A172 (cell line): ENCODE measurements around the gene CDK6. TPM values are rescaled to one million over a fixed set of nuclear protein-coding genes. Genes with fewer than 3 reads are reported as not detected.

ENCODE experiments used
- DNase-seq: peaks from one replicate; pipeline ENCODE4 v3.0.0-alpha.2; 2015; ENCODE audit warnings: low spot score
- total RNA-seq: library from RNA; depleted of rRNA; stranded (reverse); fragments of >200 nt; shearing (Covaris generic); gene quantifications from 2 replicates; pipeline ENCODE4 v1.2.3, GENCODE V29; 2014

CDK6 gene
- total RNA-seq, 1 experiment from 2014 or later, result 140 TPM

- DNase-seq, result no peak
These were observed 128.0 kb downstream of the CDK6 start for GRCh38 chr7:92708111-92709042.

DNA sequence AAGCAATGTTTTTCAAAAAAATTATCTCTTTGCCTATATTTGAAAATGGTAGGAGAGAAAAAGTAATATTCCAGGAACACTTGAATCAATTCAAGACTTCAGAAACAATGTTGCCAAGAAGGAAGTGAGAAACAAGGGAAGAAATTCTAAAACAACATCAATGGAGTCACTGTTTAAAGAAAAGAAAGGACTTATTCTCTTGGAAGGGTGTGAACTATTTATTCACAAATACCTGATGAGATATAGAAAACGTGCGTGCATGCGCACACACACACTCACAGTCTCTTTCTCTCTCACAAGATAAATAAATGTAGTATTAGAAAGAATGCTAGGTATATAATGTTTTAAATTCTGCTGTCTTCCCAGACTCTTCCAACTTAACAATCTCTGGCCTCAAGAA, 128.9 kb downstream of the CDK6 start:
- no peak for DNase-seq

GRCh38 chr7:92706563-92706962, 129.8 kb downstream of the CDK6 start:
- no peak for DNase-seq

DNA sequence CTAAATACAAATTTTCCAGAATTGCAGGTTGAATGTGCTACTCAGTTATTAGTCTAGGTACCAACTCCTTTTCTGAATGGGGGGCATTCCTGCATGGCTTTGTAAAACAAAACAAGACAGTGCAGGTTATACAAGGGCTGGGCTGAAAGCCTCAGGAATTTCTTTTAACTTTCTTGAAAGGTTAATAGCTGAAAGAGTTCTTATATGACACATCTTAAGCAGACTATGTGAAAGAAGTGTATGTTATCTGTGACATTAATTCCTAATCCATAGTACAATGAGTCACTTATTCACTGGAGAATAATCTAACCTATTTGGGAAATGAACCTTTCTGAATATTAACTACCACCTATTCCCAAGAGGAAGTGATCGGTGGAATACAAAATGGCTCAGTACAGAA, 130.5 kb downstream of the CDK6 start:
- no peak for DNase-seq

DNA sequence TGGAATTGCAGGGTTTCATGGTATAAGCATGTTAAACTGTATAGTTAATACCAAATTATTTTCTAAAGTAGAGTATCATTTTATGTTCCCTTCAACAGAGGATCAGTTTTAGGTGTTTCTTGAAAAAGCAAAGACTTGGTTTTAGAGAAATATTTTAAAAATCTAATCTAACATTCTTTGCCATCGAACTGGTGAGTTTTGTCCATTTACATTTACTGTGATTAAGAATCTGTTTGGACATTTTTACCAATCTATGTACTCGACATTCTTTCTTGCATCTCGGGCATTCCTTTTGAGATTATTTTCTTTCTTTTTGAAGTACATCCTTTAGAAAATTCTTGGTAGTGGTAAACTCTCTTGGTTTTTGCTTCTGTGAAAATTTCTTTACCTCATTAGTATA, 131.5 kb downstream of the CDK6 start:
- no peak for DNase-seq

DNA sequence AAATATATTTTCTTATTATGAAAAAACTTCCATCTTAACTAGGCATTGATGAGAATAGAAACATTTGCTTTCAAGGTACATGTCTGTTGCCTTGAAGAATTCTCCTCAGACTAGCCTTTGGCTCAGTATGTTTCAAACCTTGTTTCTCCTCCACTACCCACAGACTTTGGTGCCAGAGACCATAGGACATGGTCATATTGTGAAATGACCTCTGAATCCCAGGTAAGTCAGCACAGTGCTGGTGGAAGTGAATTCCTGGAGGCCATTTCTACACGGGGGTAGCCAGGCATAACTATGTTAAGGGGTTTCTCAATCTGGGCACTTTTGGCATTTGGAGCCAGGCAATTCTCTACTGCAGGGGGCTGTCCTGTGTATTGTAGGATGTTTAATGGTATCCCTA, 133.8 kb downstream of the CDK6 start:
- no peak for DNase-seq

DNA sequence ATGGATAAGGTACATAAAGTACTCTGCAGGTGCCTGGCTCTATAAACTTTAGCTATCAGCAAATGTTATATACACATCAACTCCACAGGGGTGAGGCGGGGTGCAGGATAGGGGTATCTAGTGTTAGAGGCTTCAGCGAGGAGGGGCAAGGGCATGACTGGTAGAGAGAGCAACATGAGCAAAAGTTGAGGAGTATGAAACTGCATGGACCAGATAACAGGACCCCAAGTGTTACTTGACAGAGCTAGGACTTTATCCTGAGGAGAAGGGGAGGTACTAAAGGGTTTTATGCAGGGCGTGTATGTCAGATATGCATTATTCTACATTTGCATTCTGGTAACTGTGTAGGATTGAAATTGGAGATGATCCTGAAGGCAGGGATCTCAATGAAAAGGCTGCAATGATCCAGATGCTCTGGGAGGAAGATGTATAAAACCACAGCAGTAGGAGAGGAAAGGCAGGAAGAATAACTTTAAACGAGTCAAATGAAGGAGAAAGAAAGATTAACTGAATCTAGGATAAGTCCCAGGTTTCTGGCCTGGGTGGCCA, 136.3 kb downstream of the CDK6 start:
- DNase-seq, result no peak

DNA sequence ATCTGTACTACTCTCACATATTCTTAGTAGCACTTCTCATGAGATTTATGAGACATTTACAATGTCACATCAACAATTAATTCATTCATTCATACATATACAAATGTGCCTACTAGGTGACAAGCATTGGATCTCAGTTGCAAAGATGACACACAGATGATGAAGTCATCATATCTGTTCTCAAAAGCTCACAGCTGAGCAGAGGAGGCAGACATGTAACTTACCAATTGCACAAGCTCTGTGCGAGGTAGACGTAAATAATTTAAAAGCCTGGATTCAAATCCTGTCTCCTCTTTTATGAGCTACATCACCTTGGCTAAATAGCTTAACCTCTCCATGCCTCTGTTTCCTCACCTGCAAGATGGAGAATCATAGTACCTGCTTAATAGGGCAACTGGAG, 136.8 kb downstream of the CDK6 start:
- DNase-seq, result peak; percentile 15

DNA sequence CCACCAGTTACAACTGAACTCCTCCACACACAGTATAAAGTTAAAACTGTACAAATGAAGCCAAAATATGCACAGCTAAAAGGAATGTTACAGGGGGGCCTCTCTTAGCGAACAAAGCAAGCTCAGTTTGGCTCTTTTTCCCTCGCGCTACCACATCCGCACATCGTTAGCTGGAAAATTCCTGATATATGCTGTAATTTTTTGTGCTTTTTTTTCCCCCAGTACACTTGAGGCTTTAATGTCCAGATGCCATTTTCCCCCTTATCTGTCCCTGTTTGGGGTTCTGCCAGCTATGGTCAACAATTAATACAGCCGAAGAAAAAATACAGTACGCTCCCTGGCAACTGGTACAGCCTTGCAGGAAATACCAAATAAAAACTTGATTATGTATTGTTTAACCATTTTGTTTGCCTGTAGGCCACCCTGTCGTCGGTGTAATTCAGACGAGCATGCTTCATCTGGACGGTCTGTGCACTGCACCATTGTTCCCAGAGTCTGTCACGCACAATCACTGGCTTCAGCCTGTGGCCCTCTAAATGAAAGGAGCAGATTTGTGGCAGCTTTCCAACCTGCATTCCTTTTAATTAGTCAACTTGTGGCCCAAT, 138.0 kb downstream of the CDK6 start:
- DNase-seq, result peak; percentile 92

DNA sequence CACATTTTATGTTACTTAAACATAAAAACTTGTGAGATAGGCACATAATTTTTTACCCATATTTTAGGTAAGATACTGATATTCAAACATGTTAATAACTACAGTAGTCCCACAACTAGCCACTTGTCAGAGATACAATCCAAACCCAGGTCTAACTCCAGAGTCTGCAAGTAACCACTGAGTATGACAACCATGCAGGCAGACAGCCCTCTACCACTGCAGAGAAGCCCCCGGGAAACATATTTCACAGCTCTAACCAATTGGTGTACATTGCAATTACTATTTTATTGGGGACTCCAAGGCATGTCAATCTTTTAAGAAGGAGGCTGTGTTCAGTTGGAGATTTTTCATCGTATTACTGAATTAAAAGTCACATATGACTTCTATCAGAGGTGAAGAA, 139.0 kb downstream of the CDK6 start:
- DNase-seq, result peak; percentile 19

- DNase-seq, result no peak
These were observed 139.4 kb downstream of the CDK6 start for GRCh38 chr7:92697012-92697411.

DNA sequence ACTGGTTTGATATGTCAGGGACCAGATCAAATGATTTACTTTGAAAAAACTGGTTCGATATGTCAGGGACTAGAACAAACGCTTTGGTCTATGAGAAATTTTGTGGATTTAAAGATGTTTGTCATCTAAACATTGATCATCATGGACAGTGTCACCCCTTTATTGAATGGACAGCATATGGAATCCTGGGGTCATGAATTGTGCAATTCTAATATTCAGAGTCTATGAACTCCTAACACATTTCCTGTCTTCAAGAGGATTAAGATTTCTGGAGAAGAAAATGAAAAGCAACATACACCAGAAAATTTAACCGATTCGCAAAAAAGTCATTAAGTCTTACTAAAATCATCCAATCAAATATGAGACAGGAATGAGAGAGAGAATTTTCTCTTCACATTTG, 139.8 kb downstream of the CDK6 start:
- DNase-seq, result no peak

DNA sequence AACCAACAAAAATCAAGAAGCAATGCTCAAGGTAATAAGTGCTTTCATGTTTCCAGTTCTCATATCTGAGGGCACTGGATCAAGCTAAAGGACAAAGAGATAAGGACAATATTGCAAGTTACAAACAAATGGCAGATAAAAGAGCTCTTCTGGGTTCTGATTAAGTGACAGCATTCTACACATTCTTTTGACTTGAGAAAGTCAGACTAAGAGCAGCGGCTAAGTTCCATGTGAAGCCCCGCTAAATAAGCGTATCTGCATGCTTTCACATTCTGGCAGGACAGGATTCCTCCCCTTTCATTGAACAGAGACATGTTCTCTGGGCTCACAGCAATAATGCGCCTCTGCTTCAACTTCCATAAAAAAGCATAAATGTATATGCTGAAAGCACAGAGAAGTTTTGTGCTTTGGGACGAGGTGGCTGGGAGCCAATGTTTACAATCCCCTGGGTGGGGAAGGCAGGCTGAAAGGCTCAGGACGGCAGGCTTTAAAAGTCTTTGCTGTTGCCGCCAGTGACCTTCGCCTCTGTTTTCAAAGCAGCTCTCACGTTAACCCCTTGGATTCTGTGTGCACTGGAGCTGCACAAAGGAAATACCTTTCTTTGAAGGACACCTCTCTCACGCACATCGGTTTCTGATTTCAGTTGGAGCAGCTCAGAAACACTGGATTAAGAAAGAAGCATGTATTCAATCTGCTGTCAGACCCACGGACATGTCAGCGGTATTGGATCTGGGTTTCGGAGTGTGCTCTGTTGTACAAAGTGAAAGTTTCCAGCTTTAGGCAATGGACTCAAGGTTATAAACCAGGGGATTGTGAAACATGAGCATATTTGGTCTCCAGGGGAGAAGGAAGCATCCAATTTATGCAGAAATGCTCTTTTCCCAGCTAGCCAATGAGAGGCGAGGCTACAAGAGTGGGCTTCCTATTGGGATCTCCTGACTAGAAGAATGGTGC, 140.8 kb downstream of the CDK6 start:
- peak; percentile 65 for DNase-seq

DNA sequence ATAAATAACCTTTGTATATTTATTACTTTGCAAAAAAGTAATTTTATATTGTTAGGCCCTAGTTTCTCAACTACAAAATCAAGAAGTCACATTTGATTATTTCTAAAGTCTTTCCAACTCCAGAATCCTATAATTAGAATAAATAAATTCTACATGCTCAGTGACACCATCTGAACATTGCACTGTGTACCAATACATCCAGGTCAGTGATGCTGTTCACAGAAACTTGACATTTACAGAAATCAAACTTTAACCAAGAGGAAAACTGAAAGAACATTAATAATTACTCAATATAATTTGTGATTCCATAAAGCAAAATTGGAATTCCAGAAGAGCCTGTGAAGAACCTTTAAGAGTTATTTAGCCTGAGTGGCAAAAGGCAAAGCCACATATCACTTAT, 142.2 kb downstream of the CDK6 start:
- no peak for DNase-seq

GRCh38 chr7:92693519-92693918, 142.9 kb downstream of the CDK6 start:
- no peak for DNase-seq

GRCh38 chr7:92691578-92691977, 144.8 kb downstream of the CDK6 start:
- DNase-seq, result peak; percentile 56

DNA sequence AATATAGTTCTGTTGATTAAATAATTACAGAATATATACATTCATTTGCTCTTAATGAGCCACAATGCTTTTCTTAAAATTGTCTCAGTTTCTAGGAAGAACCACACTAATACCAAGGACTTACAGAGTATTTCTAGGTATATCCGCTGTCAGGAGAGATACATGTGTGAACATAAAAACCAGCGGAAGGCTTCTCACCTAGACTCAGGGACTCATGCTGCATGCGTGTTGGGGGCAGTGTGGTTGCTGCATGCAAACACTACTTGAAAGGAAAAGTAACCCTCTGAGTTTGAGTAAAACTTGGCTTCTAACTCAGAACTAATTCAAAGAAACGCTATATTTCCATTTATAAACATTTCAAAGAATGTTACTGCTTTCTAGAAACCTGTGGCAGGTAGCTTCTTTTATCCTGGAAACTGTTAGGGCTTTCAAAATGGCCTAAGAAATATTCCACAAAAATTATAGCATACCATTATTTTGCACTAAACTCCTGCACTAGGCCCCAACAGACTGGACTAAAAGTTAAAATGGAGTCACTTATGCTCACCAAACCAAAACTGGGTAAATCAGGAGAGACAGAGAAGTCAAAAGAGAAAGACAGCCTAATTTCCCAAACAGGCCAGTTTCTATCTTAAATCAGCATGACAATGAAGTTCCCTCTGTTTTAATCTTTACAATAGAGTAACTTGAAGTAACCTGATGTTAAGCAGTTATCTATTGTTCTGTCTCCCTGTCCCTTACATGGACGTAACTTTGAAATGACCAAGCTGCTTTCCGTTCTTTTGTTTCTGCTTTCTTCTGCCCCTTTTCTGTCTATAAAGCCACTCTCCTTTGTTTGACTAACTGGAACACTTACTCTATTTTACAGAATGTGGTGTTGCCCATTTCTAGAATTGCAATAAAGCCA, 151.0 kb downstream of the CDK6 start:
- no peak for DNase-seq

DNA sequence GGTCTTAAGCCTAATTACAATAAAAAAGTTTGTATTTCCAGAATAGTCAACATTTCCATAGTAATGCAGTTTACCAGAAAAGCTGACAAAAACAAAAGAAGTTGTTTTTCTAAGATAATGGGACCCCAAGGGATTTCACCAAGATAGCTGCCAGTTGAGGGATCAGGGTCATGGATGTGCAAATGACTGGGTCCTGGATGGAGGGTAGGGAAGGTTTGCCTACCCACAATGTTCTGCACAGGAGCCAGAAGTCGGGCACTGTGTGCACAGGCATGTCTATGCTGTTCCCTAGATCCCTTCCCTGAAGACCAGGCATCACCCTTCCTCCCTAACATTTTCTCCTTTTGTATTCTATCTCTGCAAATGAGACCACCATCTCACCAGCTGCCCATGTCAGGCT, 152.1 kb downstream of the CDK6 start:
- DNase-seq, result no peak

GRCh38 chr7:92682903-92683539, 153.4 kb downstream of the CDK6 start:
- no peak for DNase-seq

GRCh38 chr7:92682330-92682729, 154.0 kb downstream of the CDK6 start:
- DNase-seq, result no peak
